Peyer's patch (tissue), 4 donors: Measurements from ENCODE around the gene ELL. TPM values are rescaled to one million over a fixed set of nuclear protein-coding genes. Genes with fewer than 3 reads are reported as not detected.

Experiments used
- DNase-seq, 3 donors: peaks; one replicate each; pipeline ENCODE4 v3.0.0-alpha.2; 2017 to 2019
- H3K27ac ChIP-seq, 4 donors: fragments of 200-600 bp; sonication (generic); one replicate each; pipeline ENCODE4 v1.5.1; 2016 to 2019
- H3K27me3 ChIP-seq, 2 donors: fragments of 200-600 bp; sonication (generic); one replicate each; pipeline ENCODE4 v1.5.1; 2019
- H3K36me3 ChIP-seq, 3 donors: fragments of 200-600 bp; sonication (generic); one replicate each; pipeline ENCODE4 v1.5.1; 2016 to 2019
- H3K4me1 ChIP-seq, 4 donors: fragments of 200-600 bp; sonication (generic); one replicate each; pipeline ENCODE4 v1.5.1; 2016 to 2019
- H3K4me3 ChIP-seq, 4 donors: fragments of 200-600 bp; sonication (generic); 1 replicate in 3 of 4; 2 replicates in 1 of 4; pipeline ENCODE4 v1.5.1; 2016 to 2019; ENCODE audit warnings: mild to moderate bottlenecking in 1 of 4
- H3K9me3 ChIP-seq, 4 donors: fragments of 200-600 bp; sonication (generic); one replicate each; pipeline ENCODE4 v1.5.1; 2016 to 2019; ENCODE audit warnings: mild to moderate bottlenecking in 1 of 4
- POLR2A ChIP-seq, 2 donors: fragments of 450-650 bp; IDR thresholded peaks; one replicate each; pipeline ENCODE4 v1.5.1; 2017; ENCODE audit warnings: antibody characterized with exemption in 2 of 2, mild to moderate bottlenecking in 2 of 2, moderate library complexity in 2 of 2
- total RNA-seq, 4 donors: library from RNA; depleted of rRNA; stranded (reverse); fragments of >200 nt; gene quantifications; one replicate each; pipeline ENCODE4 v1.1.0, GENCODE V29; 2016
- TF ChIP-seq, protein P1 (sequence below), 6 experiments: fragments of 450-650 bp in 4 of 6; fragments of 200-600 bp in 2 of 6; sonication (generic) in 1 of 6; IDR thresholded peaks; one replicate each; pipeline ENCODE4 v1.5.1; 2017 to 2019; ENCODE audit warnings: antibody characterized with exemption in 6 of 6, mild to moderate bottlenecking in 3 of 6, moderate library complexity in 1 of 6

ELL gene
- total RNA-seq, 4 donors from 2014 or later: 18.9 to 49.5 (median 34.2) TPM

- TF ChIP-seq POLR2A (IDR thresholded peaks at IDR 0.05): no peak
- TF ChIP-seq, protein P1, sequence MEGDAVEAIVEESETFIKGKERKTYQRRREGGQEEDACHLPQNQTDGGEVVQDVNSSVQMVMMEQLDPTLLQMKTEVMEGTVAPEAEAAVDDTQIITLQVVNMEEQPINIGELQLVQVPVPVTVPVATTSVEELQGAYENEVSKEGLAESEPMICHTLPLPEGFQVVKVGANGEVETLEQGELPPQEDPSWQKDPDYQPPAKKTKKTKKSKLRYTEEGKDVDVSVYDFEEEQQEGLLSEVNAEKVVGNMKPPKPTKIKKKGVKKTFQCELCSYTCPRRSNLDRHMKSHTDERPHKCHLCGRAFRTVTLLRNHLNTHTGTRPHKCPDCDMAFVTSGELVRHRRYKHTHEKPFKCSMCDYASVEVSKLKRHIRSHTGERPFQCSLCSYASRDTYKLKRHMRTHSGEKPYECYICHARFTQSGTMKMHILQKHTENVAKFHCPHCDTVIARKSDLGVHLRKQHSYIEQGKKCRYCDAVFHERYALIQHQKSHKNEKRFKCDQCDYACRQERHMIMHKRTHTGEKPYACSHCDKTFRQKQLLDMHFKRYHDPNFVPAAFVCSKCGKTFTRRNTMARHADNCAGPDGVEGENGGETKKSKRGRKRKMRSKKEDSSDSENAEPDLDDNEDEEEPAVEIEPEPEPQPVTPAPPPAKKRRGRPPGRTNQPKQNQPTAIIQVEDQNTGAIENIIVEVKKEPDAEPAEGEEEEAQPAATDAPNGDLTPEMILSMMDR (IDR thresholded peaks at IDR 0.05): no peak
Observed at GRCh38 chr19:18449552-18449951, 72.3 kb downstream of the ELL start.

DNA sequence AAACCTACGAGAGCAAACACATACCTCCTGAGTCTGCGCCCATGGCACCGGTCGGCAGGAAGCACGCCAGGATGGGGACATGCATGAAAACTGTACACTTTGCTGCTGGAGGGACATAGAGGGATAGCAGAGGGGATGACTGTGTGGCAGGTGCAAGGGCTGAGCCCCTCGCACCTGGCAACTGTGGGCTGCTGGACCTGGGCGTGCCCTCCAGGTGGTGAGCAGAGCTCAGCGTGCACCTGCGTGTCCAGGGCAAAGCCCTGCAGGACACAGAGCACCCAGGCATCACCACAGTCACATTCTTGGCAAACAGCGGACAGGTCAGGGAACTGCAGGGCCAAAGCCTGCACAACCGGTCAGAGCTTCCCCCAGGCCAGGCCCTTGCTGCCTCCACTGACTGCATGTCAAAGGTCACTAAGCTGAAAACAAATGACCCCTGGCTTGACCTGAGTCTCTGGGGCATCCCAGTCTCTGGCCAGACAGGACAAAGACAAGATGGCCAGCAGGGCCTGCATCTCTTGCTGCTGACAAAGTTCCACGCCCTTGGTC lies 75.0 kb downstream of the ELL start:
- Histone ChIP-seq H3K4me1 (peaks cover 0 to 11% (median 0%) of the 10 kb centered on the region in 4 donors), H3K27ac (no peak overlapping the region), H3K9me3 (no peaks in the 10 kb centered on the region), H3K36me3 (peaks cover 0 to 88% (median 0%) of the 10 kb centered on the region in 3 donors), H3K27me3 (no peaks in the 10 kb centered on the region), H3K4me3 (no peak overlapping the region)
- TF ChIP-seq, protein P1 (IDR thresholded peaks at IDR 0.05): no peak
- TF ChIP-seq POLR2A (IDR thresholded peaks at IDR 0.05): no peak
- no peak for DNase-seq

More at GRCh38 chr19:18449552-18449951, 72.3 kb downstream of the ELL start:
- DNase-seq: no peak
- H3K4me3 ChIP-seq: no peak overlapping the region
- no peaks in the 10 kb centered on the region for H3K27me3 ChIP-seq
- H3K9me3 ChIP-seq: no peaks in the 10 kb centered on the region
- H3K27ac ChIP-seq: no peak overlapping the region
- peaks cover 0 to 11% (median 0%) of the 10 kb centered on the region in 4 donors for H3K4me1 ChIP-seq
- H3K36me3 ChIP-seq: peaks cover 0 to 80% (median 0%) of the 10 kb centered on the region in 3 donors

- H3K4me3 ChIP-seq: no peak overlapping the region
- H3K27me3 ChIP-seq: no peaks in the 10 kb centered on the region
- no peak for TF ChIP-seq POLR2A (IDR thresholded peaks at IDR 0.05)
- TF ChIP-seq, protein P1 (IDR thresholded peaks at IDR 0.05): no peak
- peaks cover 0 to 7% (median 0%) of the 10 kb centered on the region in 4 donors for H3K4me1 ChIP-seq
- H3K36me3 ChIP-seq: peaks cover 0 to 82% (median 0%) of the 10 kb centered on the region in 3 donors
- H3K27ac ChIP-seq: no peak overlapping the region
- no peak for DNase-seq
- H3K9me3 ChIP-seq: no peaks in the 10 kb centered on the region
Observed at GRCh38 chr19:18446145-18446810, 75.6 kb downstream of the ELL start.

- DNase-seq: no peak
- Histone ChIP-seq H3K27ac (no peak overlapping the region), H3K27me3 (no peaks in the 10 kb centered on the region), H3K4me1 (no peaks in the 10 kb centered on the region), H3K36me3 (peaks cover 0 to 73% (median 0%) of the 10 kb centered on the region in 3 donors), H3K9me3 (no peaks in the 10 kb centered on the region), H3K4me3 (no peak overlapping the region)
- no peak for TF ChIP-seq POLR2A (IDR thresholded peaks at IDR 0.05)
- TF ChIP-seq, protein P1 (IDR thresholded peaks at IDR 0.05): no peak
Observed at GRCh38 chr19:18445262-18445948, 76.5 kb downstream of the ELL start.

- H3K36me3 ChIP-seq: peaks cover 0 to 64% (median 0%) of the 10 kb centered on the region in 3 donors
Observed at GRCh38 chr19:18444513-18444912, 77.4 kb downstream of the ELL start.

GRCh38 chr19:18443831-18444230 lies 78.0 kb downstream of the ELL start:
- Histone ChIP-seq H3K27ac (no peak overlapping the region), H3K4me1 (peaks cover 0 to 2% (median under 1%) of the 10 kb centered on the region in 4 donors), H3K36me3 (peaks cover 0 to 57% (median 0%) of the 10 kb centered on the region in 3 donors), H3K27me3 (no peaks in the 10 kb centered on the region), H3K4me3 (no peak overlapping the region), H3K9me3 (no peaks in the 10 kb centered on the region)
- DNase-seq: no peak
- TF ChIP-seq, protein P1 (IDR thresholded peaks at IDR 0.05): no peak
- TF ChIP-seq POLR2A (IDR thresholded peaks at IDR 0.05): no peak

More at GRCh38 chr19:18444513-18444912, 77.4 kb downstream of the ELL start:
- no peaks in the 10 kb centered on the region for H3K9me3 ChIP-seq
- DNase-seq: no peak
- H3K27me3 ChIP-seq: no peaks in the 10 kb centered on the region
- no peak for TF ChIP-seq POLR2A (IDR thresholded peaks at IDR 0.05)
- H3K4me3 ChIP-seq: no peak overlapping the region
- no peaks in the 10 kb centered on the region for H3K4me1 ChIP-seq
- no peak overlapping the region for H3K27ac ChIP-seq
